HFFc6 (cell line): ENCODE measurements around the gene CSTB. TPM values are rescaled to one million over a fixed set of nuclear protein-coding genes. Genes with fewer than 3 reads are reported as not detected.

Source experiments
- DNase-seq: peaks from one replicate; pipeline ENCODE4 v3.0.0-alpha.2; 2018
- H3K27ac Mint-ChIP-seq: 2 replicates; pipeline ENCODE4 v1.8.0; 2020; ENCODE audit warnings: mild to moderate bottlenecking, mixed read lengths
- H3K27me3 Mint-ChIP-seq: 2 replicates; pipeline ENCODE4 v1.8.0; 2021; ENCODE audit warnings: mild to moderate bottlenecking, moderate library complexity, mixed read lengths; ENCODE audit not compliant: insufficient read depth
- H3K36me3 Mint-ChIP-seq: 2 replicates; pipeline ENCODE4 v1.8.0; 2021; ENCODE audit warnings: low read depth, mixed read lengths
- H3K4me1 Mint-ChIP-seq: 2 replicates; pipeline ENCODE4 v1.8.0; 2020; ENCODE audit warnings: low read depth, mixed read lengths
- H3K4me3 Mint-ChIP-seq: 2 replicates; pipeline ENCODE4 v1.8.0; 2020; ENCODE audit warnings: mild to moderate bottlenecking, moderate library complexity, mixed read lengths
- H3K9me3 Mint-ChIP-seq: 2 replicates; pipeline ENCODE4 v1.8.0; 2020; ENCODE audit warnings: mild to moderate bottlenecking, mixed read lengths
- total RNA-seq, 6 experiments: library from RNA; stranded (reverse); fragmentation: NEBNext Ultra II Directional; extraction: Animal tissue kit (Norgen Biotek cat#: 25700); gene quantifications; 2 replicates in 1 of 6; 3 replicates in 5 of 6; pipeline ENCODE4 v1.2.3, GENCODE V29; 2021
- TF ChIP-seq, protein P1 (sequence below): fragments of 200-600 bp; sonication (generic); IDR thresholded peaks from 2 replicates; pipeline ENCODE4 v1.5.0; 2021; ENCODE audit warnings: antibody characterized with exemption, mild to moderate bottlenecking

The CSTB gene
- total RNA-seq, 6 experiments from 2014 or later = 56.7 to 71.4 (median 66.9) TPM

DNA sequence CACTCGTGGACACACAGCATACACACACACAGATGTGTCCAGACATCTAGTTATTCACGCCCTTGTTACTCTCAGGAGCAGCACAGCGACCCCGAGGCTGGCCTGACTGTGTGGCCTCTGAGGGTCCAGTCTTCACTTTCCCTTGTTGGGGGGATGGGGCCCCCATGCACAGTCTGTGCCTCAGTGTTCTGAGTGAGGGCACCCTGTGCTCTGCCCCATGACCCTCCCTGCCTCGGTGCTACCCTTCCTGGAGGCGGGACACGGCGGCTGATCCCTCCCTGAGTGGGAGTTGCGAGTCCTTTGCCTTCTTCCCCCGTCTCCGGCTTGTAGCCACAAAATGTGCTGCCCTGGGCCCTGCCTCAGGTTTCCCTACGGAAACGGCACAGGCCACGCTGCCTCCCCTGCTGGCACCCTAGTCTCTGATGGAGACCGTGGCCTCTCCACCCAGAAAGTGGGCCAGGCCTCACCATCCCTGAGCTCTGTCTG is 8.6 kb downstream of the CSTB start:
- Mint-ChIP-seq H3K4me1 (peaks cover 32% of the 10 kb centered on the region), H3K9me3 (no peaks in the 10 kb centered on the region), H3K27ac (peak overlapping the region; percentile 85), H3K36me3 (peaks cover 16% of the 10 kb centered on the region; the same call in 1 of the 2 replicates), H3K27me3 (peaks cover 8% of the 10 kb centered on the region), H3K4me3 (no peak overlapping the region; the same call in 1 of the 2 replicates)
- TF ChIP-seq, protein P1, sequence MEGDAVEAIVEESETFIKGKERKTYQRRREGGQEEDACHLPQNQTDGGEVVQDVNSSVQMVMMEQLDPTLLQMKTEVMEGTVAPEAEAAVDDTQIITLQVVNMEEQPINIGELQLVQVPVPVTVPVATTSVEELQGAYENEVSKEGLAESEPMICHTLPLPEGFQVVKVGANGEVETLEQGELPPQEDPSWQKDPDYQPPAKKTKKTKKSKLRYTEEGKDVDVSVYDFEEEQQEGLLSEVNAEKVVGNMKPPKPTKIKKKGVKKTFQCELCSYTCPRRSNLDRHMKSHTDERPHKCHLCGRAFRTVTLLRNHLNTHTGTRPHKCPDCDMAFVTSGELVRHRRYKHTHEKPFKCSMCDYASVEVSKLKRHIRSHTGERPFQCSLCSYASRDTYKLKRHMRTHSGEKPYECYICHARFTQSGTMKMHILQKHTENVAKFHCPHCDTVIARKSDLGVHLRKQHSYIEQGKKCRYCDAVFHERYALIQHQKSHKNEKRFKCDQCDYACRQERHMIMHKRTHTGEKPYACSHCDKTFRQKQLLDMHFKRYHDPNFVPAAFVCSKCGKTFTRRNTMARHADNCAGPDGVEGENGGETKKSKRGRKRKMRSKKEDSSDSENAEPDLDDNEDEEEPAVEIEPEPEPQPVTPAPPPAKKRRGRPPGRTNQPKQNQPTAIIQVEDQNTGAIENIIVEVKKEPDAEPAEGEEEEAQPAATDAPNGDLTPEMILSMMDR = no peak
- DNase-seq = no peak

DNA sequence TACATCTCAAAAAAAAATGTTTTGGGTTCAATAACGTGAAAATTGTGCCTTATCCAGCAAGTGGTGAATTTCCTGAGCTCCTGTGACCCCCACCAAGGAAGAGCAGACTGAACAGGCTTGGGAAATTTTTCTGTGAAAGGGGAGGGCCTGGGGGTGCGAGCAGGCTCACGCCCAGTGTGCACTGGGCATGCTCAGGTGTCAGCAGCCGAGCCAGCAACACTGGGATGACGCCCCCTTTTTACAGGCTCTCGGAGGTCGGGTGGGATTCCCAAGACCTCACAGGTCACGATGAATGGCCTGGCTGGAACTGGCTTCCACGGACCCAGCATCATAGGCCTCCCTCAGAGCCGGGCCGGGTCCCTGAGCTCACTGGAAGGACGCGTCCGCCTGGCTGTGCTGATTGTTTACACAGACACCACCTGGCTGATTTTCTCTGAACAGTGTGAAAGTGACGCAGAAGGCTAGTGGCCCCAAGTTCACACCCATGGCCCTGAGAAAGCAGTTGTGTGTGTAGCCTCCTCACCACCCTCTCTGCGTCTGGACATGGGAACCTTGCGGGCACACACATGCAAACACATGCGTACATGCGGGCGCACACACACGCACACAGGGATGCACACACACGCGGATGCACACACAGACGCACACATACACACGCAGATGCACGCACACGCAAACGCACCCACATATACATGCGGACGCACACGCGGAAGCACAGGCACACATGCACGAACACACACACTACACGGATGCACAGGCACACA is 9.2 kb downstream of the CSTB start:
- Mint-ChIP-seq H3K4me1 (peaks cover 32% of the 10 kb centered on the region), H3K4me3 (no peak overlapping the region; the same call in 1 of the 2 replicates), H3K9me3 (no peaks in the 10 kb centered on the region), H3K27me3 (peaks cover 8% of the 10 kb centered on the region), H3K36me3 (peaks cover 16% of the 10 kb centered on the region; the same call in 1 of the 2 replicates), H3K27ac (peak overlapping the region; percentile 74)
- no peak for DNase-seq
- TF ChIP-seq, protein P1 = no peak

DNA sequence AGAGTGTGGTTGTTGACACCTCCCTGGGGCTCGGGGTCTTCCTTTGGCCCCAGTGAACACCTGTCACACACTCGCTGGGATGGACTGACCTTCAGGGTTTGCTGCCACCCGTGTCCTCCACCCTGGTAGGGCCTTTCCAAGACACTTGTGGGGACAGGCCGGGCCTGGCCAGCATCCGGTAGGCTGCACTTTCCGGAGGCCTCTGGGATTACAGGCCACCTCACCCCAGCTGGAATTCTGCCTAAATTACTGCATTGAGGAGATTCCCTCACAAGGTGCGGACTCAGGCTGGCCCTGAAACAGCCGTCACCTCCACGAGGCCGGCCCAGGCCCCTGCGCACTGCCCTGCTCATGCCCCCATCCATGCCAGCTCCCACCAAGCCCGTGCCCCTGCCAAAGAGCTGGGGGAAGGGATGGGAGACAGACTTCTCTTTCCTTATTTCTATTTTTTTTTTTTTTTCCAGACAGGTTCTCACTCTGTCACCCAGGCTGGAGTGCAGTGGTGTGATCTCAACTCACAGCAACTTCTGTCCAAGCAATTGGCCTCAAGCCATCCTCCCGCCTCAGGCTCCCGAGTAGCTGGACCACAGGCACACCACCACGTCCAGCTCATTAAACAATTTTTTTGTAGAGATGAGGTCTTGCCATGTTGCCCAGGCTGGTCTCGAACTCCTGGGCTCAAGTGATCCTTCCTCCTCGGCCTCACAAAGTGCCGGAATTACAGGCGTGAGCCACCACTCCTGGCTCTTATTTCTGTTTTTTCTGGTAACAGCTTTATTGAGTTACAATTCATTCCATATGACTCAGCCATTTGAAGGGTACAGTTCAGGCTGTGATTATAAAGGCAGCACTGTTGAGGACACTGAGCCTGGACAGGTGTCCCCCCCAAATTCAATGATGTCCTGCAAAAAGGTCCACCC is 11.3 kb downstream of the CSTB start:
- DNase-seq = peak; percentile 16
- Mint-ChIP-seq H3K27me3 (peaks cover 8% of the 10 kb centered on the region), H3K27ac (peak overlapping the region; percentile 70), H3K36me3 (peaks cover 23% of the 10 kb centered on the region; the same call in 1 of the 2 replicates), H3K4me3 (peak overlapping the region; percentile 17; the same call in 1 of the 2 replicates), H3K9me3 (no peaks in the 10 kb centered on the region), H3K4me1 (peaks cover 32% of the 10 kb centered on the region)
- TF ChIP-seq, protein P1 = no peak

DNA sequence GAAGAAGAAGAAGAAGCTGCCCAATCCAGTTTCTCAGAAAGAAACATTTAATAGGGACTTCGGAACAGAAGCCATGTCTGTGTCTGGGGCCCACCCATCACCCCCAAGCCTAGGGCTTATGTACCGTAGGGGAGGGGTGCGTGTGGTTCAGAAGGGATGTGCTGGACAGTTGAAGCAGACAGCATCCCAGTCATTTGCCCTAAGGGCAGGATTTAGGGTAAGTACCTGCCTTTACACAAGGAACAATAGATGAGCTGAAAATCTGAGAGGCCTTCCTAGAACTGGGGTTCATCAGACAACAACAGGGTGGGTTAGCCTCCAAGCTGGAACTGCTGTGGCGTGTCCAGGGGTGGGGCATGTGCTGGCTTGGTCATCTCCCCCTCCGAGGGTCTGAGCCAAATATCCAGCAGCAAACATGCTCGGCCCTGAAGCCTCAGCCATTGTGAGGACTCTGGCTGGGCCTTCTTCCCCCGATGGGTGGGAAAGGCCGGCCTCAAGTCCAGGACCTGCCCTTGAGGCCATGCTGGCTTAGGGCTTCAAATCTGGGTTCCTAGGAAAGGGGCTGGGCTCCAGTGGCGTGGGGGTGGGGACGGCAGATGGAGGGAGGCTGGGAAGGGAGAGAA is 12.1 kb downstream of the CSTB start:
- Mint-ChIP-seq H3K4me1 (peaks cover 29% of the 10 kb centered on the region), H3K27me3 (peaks cover 6% of the 10 kb centered on the region), H3K36me3 (peaks cover 23% of the 10 kb centered on the region; the same call in 1 of the 2 replicates), H3K27ac (no peak overlapping the region), H3K9me3 (no peaks in the 10 kb centered on the region), H3K4me3 (no peak overlapping the region)
- TF ChIP-seq, protein P1 = no peak
- DNase-seq = no peak
